ENCODE measurements around the gene RAF1.
A peak's percentile ranks its signal among the peaks of the same experiment; 100 is the strongest.
"Not testable (repeated sequence)": the region's sequence is repeated elsewhere in the genome, so short reads cannot be mapped to it uniquely, and the experiment has no call there.

The RAF1 gene

GRCh38 chr3:12677616-12678015 lies 13.7 kb upstream of the RAF1 start:
- no peak for DNase-seq (ENCODE audit: low read depth)

- DNase-seq (ENCODE audit: low read depth): no peak
These were observed 11.3 kb upstream of the RAF1 start for GRCh38 chr3:12675115-12675810.

- not testable (repeated sequence) for DNase-seq (ENCODE audit: low read depth)
These were observed 10.2 kb upstream of the RAF1 start for GRCh38 chr3:12673956-12674736.

GRCh38 chr3:12671120-12671450 lies 7.2 kb upstream of the RAF1 start:
- DNase-seq (ENCODE audit: low read depth): no peak

- no peak for DNase-seq (ENCODE audit: low read depth)
These were observed 6.6 kb upstream of the RAF1 start for GRCh38 chr3:12670365-12671119.

- no peak for DNase-seq (ENCODE audit: low read depth)
These were observed 449 bp downstream of the RAF1 start for GRCh38 chr3:12663401-12663935.

- DNase-seq (ENCODE audit: low read depth): peak; percentile 65
These were observed 1.1 kb downstream of the RAF1 start for GRCh38 chr3:12662593-12663400.

- no peak for DNase-seq (ENCODE audit: low read depth)
These were observed 1.9 kb downstream of the RAF1 start for GRCh38 chr3:12661926-12662592.

- not testable (repeated sequence) for DNase-seq (ENCODE audit: low read depth)
These were observed 2.5 kb downstream of the RAF1 start for GRCh38 chr3:12661375-12661774.

- no peak for DNase-seq (ENCODE audit: low read depth)
These were observed 3.7 kb downstream of the RAF1 start for GRCh38 chr3:12660196-12660595.

GRCh38 chr3:12659316-12660015 lies 4.5 kb downstream of the RAF1 start:
- DNase-seq (ENCODE audit: low read depth): peak; percentile 45

GRCh38 chr3:12658593-12659058 lies 5.3 kb downstream of the RAF1 start:
- DNase-seq (ENCODE audit: low read depth): peak; percentile 64

- no peak for DNase-seq (ENCODE audit: low read depth)
These were observed 7.1 kb downstream of the RAF1 start for GRCh38 chr3:12656850-12657249.

GRCh38 chr3:12656193-12656592 lies 7.7 kb downstream of the RAF1 start:
- no peak for DNase-seq (ENCODE audit: low read depth)

- DNase-seq (ENCODE audit: low read depth): no peak
These were observed 8.2 kb downstream of the RAF1 start for GRCh38 chr3:12655701-12656100.

- DNase-seq (ENCODE audit: low read depth): no peak
These were observed 10.2 kb downstream of the RAF1 start for GRCh38 chr3:12653747-12654146.

- no peak for DNase-seq (ENCODE audit: low read depth)
These were observed 15.4 kb downstream of the RAF1 start for GRCh38 chr3:12648384-12648959.

- DNase-seq (ENCODE audit: low read depth): peak; percentile 67
These were observed 19.5 kb downstream of the RAF1 start for GRCh38 chr3:12644331-12644937.

- DNase-seq (ENCODE audit: low read depth): no peak
These were observed 20.2 kb downstream of the RAF1 start for GRCh38 chr3:12643724-12644123.

- no peak for DNase-seq (ENCODE audit: low read depth)
These were observed 20.9 kb downstream of the RAF1 start for GRCh38 chr3:12643010-12643380.

Measured in iris pigment epithelial cell (primary cell).